Measurements from ENCODE around the gene SPON2.

DNA sequence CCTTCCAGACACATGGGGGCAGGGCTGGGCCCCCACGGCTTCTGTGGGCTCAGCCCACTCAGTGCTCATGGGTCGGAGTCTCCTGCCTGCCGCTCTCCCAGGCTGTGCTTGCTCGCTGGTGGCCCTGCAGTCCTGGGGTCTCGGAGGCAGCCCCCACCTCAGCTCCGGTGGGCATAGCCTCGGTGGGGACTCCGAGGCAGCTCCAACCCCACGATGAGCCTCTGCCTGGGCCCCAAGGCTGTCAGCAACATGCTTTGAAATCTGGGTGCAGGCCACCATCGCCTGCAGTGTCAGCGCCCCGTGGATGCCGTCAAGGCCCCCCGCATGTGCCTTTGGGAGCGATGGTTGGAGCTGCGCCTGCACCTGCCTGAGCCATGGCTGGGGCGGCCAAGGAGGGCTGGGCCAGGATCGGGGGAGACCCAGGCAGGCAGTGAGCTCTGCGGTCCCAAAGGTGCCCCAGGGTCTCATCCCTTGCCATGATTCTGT lies 30.2 kb upstream of the SPON2 start:
- TF ChIP-seq, protein P1, sequence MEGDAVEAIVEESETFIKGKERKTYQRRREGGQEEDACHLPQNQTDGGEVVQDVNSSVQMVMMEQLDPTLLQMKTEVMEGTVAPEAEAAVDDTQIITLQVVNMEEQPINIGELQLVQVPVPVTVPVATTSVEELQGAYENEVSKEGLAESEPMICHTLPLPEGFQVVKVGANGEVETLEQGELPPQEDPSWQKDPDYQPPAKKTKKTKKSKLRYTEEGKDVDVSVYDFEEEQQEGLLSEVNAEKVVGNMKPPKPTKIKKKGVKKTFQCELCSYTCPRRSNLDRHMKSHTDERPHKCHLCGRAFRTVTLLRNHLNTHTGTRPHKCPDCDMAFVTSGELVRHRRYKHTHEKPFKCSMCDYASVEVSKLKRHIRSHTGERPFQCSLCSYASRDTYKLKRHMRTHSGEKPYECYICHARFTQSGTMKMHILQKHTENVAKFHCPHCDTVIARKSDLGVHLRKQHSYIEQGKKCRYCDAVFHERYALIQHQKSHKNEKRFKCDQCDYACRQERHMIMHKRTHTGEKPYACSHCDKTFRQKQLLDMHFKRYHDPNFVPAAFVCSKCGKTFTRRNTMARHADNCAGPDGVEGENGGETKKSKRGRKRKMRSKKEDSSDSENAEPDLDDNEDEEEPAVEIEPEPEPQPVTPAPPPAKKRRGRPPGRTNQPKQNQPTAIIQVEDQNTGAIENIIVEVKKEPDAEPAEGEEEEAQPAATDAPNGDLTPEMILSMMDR (IDR thresholded peaks at IDR 0.05): no peak
- TF ChIP-seq EZH2 (IDR thresholded peaks at IDR 0.05): no peak

Measured in neural progenitor cell (in vitro differentiated cells).